HepG2 (cell line): ENCODE measurements around the gene PDHA1. TPM values are rescaled to one million over a fixed set of nuclear protein-coding genes. Genes with fewer than 3 reads are reported as not detected.

ENCODE experiments used
- CREBL2 ChIP-seq: sonication (generic); formaldehyde crosslinking; IDR thresholded peaks from 2 replicates; pipeline ENCODE4 v1.8.1; 2023; ENCODE audit warnings: missing genetic modification reagents, mild to moderate bottlenecking, borderline replicate concordance
- CTCF ChIP-seq: sonication (generic); formaldehyde crosslinking; IDR thresholded peaks from 2 replicates; pipeline ENCODE4 v1.5.0; 2020; ENCODE audit warnings: mild to moderate bottlenecking, missing genetic modification reagents, moderate library complexity
- GABPA ChIP-seq, 2 experiments: IDR thresholded peaks; 2 replicates each; pipeline ENCODE4 v1.6.1; 2011 to 2016; ENCODE audit warnings: low read depth in 2 of 2, low read length in 1 of 2, missing biosample characterization in 1 of 2, missing genetic modification characterization in 1 of 2
- HDAC6 ChIP-seq: fragments of 200-600 bp; sonication (generic); IDR thresholded peaks from 2 replicates; pipeline ENCODE4 v1.7.0; 2017; ENCODE audit warnings: mild to moderate bottlenecking, antibody characterized with exemption, low read length, low read depth
- KLF16 ChIP-seq, 2 experiments: sonication (generic) in 1 of 2; formaldehyde crosslinking in 1 of 2; IDR thresholded peaks; 2 replicates each; pipeline versions ENCODE4 v1.6.1 to v1.8.0; 2016 to 2023; ENCODE audit warnings: missing genetic modification reagents in 2 of 2, missing compliant biosample characterization in 1 of 2
- MTERF4 ChIP-seq: sonication (generic); formaldehyde crosslinking; IDR thresholded peaks from 2 replicates; pipeline ENCODE4 v1.8.0; 2023; ENCODE audit warnings: mild to moderate bottlenecking, missing genetic modification reagents
- MXD4 ChIP-seq: IDR thresholded peaks from 2 replicates; pipeline ENCODE4 v1.6.1; 2016; ENCODE audit warnings: mild to moderate bottlenecking, missing biosample characterization, missing genetic modification reagents
- SRF ChIP-seq: IDR thresholded peaks from 2 replicates; pipeline ENCODE4 v1.6.1; 2011; ENCODE audit warnings: mild to moderate bottlenecking, low read depth, low read length, moderate library complexity
- ZNF124 ChIP-seq: sonication (generic); formaldehyde crosslinking; IDR thresholded peaks from 2 replicates; pipeline ENCODE4 v1.4.0; 2020; ENCODE audit warnings: missing genetic modification reagents
- polyA plus RNA-seq, 8 experiments: library from polyadenylated mRNA; depleted of rRNA in 3 of 8; stranded (reverse) in 7 of 8; unstranded in 1 of 8; fragments of >200 nt; fragmentation: Illumina TruSeq in 4 of 8; extraction: Trizol in 4 of 8; gene quantifications; 2 replicates each; pipeline versions ENCODE4 v1.2.1 to v1.2.3, GENCODE V29; 2011 to 2016; ENCODE audit warnings: low read depth in 4 of 8, missing spikeins in 1 of 8, mixed read lengths in 1 of 8; ENCODE audit not compliant: insufficient read depth in 1 of 8
- total RNA-seq, 5 experiments: library from RNA; depleted of rRNA; stranded (reverse); fragments of >200 nt; fragmentation: Illumina TruSeq; extraction: Trizol; gene quantifications; 2 replicates each; pipeline ENCODE4 v1.2.3, GENCODE V29; 2016; ENCODE audit warnings: low read depth in 1 of 5

PDHA1 gene
- total and polyA plus RNA-seq, 2 of the 13 experiments (the other 11 are each of a cell fraction or from before 2014, with no cell fraction given): 177 to 249 TPM

DNA sequence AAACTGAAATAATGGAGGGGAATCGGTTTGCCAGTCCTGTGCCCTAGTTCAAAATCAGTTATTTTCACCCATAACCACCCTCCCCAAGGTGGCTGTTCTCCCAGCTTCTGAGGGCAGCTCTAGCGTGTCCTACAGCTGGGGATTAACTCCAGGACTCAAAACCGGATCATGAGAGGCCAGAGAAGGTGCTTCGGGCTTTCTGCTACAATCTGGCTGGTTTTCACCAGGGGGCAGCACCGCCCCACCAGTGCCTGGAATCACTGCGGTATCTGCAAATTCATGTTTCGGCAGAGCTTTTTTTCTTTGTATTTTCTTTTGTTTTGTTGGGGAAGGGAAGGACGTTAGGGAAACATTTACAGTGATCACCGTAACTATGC is 28.4 kb downstream of the PDHA1 start (continued):
- TF ChIP-seq GABPA (IDR thresholded peaks at IDR 0.05; ENCODE audit: low read depth, low read length) (no peak), GABPA (CRISPR knock-in tag; IDR thresholded peaks at IDR 0.05; ENCODE audit: low read depth) (no peak), KLF16 (CRISPR knock-in tag; IDR thresholded peaks at IDR 0.05) (no peak), ZNF124 (CRISPR knock-in tag) (no peak), HDAC6 (no peak), CTCF (CRISPR knock-in tag) (peak; percentile 66), MXD4 (CRISPR knock-in tag) (no peak), CREBL2 (CRISPR knock-in tag) (no peak), SRF (no peak), MTERF4 (CRISPR knock-in tag) (no peak)
- TF ChIP-seq, all 625 proteins: peak for 5
